HG03135 (cell line): ENCODE measurements around the gene RCBTB2.

Experiments used
- ATAC-seq: cut with Tn5 transposase; IDR thresholded peaks from one replicate; pipeline ENCODE4 v1.9.1; 2021; ENCODE audit warnings: mild to moderate bottlenecking, moderate library complexity; ENCODE audit not compliant: unreplicated experiment

The RCBTB2 gene

DNA sequence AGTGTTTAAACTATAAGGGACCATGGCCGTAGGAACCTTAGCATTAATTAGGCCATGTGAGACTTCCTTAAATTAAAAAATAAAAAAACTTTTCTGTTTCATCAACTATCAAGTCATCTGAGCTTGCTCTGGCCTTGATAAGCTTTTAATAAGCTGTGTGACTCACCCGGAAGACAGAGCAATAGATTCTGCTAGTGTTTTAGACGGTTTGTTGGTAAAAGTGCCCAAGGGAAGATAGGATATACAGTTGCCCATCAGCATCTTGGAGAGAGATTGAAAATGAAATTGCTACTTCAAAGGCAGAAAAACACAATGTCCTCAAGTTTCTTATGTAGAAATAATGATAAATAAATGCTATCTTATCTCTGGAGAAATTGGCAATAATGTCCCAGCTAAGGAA is 31.2 kb upstream of the RCBTB2 start:
- ATAC-seq = no peak

DNA sequence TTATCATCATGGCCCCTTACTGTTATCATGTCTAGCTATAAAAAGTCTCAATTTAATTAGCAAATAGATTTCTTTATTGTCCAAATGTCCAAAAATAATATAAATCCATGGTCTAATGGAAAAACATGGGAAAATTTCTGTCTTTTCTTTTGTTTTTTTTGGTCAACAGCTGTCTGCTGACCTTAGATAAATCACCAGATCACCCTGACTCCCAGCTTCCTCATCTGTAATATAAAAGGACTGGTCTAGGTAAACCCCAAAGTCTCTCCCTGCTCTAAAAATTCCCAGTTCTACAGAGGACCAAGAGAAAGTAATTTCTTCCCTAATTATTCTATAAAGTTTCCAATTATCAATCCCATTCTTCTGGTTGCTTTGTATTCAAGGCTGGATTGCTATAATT is 30.7 kb upstream of the RCBTB2 start:
- no peak for ATAC-seq

DNA sequence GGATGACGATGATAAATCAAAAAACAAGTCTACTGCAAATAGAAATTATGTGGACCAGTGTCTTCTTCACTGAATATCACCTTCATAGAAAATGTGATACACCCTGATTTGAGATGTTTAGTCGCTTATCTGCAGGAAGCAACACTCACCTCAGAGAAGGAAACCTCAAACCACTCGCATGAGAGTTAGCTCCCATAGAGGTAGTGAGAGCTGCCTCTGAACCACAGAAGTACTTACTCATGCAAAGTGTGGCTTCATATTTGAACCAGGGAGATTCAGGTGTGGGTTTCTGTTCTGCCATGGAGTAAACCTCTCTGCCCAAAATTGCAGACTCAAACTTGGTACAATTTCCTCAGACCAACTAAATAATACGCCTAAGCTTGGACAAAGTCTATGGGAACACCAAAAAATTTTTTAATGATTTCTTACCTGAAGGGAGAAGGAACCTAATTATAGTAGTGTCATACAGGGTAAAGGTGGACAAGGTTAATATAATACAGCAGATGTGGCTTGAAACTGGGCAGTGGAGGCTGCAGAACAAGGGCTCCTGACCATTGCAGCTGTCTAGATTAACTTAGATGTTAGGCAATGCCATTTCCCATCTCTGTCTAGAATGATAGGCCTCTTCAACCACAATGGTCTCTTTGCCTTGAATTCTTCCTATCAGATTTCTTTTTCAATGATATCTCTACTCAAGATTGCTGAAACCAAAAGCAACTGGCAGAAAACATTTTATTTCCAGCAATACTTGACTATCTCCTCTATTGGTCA is 29.6 kb upstream of the RCBTB2 start:
- ATAC-seq = peak; percentile 97

DNA sequence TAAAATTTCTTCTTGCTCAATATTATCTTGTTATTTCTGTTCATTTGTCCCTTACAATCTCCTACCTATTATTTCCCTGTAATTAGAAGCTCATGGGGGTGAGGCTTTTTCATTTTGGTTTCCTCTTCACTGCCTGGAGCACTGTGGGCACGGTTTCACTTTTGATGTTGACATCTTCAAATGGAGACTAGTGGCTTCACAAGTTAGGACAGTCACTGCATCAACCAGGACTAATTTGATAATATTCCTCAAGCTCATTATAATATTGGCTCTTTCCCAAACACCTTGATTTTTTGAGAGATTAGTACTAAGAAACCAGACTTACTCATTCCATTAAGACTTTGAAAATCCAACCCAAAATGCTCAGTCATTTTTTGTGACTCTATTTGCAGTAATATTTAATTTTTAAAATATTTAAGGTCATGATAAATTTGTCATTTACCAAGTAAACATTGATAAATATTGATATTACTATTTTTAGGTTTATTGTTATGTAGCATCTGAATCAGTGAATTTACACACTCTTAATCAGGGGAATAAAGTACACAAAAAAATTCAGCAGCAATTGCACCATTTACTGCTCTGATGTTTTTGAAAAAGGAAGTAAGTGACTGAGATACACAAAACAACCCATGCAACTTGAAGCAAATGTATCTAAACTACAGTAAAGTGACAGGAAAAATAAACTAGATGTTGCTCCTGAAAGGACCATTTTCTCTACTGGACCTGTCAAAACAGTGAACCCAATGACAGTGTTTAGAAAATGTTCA is 28.8 kb upstream of the RCBTB2 start:
- no peak for ATAC-seq

DNA sequence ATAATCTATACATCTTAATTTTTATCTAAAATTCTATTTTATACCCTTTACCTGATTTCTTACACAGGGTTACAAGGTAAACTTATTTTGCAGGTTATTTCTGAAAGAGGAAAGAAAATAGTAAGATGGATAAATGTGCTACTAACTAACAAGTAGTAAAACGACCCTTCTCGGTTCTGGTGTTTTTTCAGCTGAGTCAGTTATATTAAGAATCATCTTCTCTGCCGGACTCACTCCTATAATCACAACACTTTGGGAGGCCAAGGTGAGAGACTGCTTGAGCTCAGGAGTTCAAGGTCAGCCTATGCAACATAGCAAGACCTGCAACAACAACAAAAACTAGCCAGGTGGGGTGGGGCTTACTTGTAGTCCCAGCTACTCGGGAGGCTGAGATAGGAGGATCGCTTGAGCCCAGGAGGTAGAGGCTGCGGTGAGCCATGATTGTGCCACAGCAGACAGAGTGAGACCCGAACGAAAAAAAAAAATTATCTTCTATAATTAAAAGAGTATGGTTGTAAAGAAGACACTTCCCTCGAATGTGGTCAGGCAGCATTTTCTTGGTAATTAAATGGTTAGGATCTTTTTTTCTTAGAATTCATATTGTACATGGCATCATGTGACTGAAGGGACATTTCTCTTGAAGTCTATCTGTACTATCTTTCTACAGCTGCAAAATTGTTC is 27.9 kb upstream of the RCBTB2 start:
- no peak for ATAC-seq

DNA sequence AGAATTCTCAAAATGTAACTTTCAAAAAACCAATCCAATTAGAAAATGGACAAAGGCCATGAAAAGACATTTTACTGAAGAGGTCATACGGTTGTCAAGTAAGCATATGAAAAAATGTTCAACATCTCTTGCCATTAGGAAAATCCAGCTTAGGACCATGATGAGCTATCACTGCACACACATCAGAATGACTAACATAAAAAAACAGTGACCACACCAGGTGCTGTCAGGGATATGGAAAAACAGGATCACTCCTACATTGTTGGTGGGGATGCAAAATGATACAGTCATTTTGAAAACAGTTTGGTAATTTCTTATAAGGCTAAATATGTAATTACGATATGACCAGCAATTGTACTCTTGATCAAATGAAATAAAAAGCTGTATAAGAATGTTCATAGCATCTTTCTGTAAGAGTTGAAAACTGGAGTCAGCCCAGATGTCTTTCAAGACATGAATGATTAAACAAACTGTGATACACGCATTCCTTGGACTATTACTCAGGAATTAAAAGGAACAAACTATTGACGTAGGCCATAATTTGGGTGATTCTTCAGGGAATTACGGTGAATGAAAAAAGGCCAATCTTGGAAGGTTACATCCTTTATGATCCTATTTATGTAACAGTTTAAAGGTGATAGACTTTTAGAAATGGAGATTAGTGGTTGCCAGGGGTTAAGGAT is 26.9 kb upstream of the RCBTB2 start:
- no peak for ATAC-seq

DNA sequence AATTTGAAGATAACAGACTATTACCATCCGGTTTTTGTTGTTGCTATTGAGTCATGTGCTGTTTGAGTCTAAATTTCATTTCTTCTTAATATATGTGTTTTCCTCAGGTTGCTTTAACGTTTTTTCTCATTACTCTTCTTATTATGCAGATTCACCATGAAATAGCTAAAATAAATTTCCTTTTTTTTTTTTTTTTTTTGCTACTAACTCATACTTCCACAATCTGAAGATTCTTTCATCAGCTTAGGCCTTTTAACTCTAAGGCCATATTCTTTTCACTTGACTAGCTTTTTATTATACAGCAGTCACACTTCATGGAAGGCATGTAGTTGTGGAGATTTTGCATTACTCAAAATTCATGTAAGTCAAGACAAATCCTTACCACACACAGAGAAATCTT is 23.9 kb upstream of the RCBTB2 start:
- no peak for ATAC-seq

DNA sequence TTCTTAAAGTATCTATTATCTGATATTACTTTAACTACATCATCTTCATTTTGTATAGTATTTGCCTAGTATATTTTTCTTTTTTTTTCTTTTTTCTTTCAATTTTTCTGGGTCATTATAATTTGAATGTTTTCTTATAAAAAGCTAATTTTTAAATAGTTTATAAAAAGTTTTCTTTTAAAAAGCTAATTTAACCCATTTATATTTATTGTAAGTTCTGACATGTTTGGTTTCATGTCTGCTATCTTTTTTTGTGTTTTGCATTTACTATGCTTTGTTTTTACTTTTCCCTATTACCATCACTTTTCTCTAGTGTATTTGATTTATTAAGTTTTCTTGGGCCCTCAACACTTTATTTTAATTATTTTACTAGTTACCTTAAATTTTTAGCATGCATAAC is 22.6 kb upstream of the RCBTB2 start:
- no peak for ATAC-seq

DNA sequence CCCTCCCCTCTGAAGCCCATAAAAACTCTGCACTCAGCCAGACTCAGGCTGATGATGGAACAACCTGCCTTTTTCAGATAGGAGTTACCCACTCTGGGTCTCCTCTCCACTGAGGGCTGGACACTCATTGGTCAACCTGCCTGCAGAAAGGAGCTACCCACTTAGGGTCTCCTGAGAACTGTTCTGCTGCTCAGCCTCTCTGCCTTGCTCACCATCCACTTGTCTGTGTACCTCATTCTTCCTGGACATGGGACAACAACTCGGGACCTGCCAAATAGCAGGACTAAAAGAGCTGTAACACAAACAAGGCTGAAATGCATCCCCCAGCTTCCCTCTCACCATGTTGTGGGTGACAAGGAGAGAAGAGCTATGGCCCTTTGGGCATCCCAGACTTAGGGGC is 18.4 kb upstream of the RCBTB2 start:
- ATAC-seq = no peak

DNA sequence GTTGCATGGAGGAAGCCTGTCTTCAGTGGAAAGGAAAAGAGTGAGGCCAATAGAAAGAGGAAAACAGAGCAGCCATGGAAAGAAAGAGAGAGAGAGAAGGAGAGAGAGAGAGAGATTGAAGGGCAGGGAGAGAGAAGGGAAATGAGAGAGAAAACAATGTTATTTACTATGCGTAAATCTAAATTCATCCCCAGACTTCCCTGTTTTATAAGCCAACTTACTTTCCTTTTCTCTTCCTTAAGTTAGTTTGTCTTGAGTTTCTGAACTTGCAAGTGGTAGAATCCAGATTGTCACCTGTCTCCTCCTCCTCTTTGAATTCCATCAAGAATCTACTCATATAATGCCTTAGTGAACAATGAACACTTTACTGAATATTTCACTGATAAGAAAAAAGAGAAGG is 16.8 kb upstream of the RCBTB2 start:
- no peak for ATAC-seq

DNA sequence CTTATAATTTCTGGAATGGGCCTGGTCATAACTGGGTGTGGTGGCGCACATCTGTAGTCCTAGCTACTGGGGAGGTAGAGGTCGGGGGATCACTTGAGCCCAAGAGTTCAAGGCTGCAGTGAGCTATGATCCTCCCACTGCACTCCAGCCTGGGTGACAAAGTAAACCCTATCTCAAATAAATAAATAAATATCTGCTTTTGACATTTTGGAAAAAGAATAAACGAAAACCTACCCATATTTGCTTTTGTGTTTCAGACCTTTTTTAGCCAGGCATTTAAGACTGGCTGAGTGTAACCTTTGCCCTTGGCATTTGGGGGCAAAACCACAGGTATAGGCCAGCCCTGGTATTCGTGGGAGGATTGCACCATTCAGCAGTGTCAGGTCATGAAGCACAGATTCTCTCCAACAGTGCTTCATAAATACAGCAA is 14.8 kb upstream of the RCBTB2 start:
- ATAC-seq = no peak

DNA sequence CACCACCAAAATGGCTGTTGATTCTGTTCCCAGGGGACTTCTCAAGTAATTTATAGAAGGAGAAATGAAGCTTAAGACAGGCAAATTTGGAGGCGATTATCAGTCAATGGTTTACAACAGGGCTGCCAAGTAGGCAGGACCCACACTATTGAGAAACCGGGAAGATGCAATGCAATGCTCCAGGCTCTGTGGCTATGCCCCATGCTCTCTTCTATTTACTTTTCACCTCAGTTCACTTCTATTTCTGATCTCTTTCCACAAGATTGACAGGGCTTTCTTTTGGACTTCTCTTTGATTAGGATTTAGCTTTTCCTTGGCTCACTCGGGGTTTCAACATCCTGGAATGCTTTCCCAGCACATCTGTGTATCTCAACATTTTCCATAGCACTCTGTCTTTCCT is 12.7 kb upstream of the RCBTB2 start:
- no peak for ATAC-seq

DNA sequence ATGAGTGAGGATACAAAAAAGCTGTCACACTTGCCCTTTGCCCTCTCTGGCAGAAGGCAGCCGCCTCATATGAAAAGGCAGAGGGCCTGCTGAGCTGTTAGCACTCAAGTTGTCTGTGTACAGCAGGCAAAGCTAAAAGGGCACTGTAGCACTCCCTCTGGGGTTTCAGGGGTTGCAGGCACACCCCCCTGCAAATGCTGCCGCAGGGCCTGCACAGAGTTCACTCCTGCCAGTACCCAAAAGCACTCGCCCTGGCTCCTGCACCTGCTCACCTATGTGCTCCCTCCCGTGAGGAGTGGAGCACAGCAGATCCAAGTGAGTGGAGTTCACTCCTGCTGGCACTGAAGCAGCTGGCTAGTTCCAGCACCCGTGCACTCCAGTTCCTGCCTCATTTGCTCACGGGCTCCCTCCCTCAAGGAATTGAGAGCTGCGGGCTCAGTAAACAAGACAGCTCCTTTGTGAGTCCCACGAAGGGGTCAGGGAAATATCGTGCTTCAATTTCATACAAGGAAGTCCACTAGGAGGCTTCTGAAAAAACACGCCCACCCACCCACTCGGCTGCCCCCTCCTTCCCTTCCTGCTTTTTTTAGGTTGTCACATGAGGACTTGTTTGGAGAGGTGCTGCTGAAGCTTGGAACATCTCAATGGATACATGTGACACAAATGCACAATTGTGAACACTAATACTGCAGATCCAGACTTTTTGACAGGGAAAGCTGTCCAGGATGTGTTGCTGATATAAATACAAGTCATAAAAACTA is 9.9 kb upstream of the RCBTB2 start:
- peak; percentile 63 for ATAC-seq

DNA sequence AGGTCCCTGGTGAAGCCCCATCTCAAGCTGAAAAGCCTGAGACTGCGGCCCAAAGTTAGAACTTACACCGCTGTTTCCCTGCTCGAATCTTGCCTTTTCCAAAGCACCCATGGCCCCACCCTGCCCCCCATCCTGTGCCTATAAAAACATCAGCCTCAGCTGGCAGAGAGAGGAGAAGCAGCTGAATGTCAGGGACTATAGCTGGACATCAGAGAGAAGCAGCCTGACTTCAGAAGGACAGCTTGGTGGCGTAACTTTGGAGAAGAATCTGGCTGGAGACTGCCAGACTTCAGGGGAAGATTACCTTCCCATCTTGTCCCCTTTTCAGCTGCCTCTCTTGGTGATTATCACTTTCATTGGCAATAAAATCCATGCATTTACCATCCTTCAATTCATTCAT is 9.3 kb upstream of the RCBTB2 start:
- ATAC-seq = no peak

DNA sequence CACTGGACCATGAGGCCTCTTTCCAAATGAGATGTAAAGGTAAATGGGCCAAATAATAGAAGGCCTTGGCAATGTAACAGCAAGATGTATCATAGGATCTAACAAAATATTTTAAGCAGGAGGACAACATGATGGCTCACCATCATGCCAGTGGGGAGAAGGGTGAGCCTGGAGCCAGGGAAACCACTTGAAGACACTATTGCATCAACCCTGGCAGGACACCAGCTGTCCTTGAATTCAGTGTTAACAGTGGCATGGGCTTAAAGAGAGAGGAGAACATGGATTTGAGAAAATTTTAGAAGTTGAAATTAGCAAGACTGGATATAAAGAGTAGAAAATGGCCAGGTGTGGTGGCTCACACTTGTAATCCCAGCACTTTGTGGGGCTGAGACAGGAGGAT is 6.7 kb upstream of the RCBTB2 start:
- ATAC-seq = no peak

DNA sequence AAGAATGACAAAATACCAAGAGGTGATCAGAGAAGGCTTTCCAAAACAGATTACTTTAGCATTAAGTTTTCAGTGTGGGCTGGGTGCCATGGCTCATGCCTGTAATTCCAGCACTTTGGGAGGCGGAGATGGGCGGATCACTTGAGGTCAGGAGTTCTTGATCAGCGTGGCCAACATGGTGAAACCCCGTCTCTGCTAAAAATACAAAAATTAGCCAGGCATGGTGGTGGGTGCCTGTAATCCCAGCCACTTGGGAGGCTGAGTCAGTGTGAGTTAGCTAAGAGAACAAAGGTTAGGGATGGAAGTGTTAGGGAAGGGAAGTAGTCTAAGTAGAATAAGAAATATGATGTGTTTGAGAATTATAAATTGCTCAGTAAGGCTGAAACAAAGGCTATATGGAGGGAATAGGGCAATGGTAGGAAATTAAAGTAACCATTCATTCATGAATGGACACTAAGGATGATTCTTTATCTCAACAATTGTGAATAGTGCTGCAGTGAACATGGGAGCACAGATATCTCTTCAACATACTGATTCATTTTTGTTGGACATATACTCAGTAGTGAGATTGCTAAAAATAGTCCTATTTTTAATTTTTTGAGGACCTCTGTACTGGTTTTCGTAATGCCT is 3.9 kb upstream of the RCBTB2 start:
- no peak for ATAC-seq

DNA sequence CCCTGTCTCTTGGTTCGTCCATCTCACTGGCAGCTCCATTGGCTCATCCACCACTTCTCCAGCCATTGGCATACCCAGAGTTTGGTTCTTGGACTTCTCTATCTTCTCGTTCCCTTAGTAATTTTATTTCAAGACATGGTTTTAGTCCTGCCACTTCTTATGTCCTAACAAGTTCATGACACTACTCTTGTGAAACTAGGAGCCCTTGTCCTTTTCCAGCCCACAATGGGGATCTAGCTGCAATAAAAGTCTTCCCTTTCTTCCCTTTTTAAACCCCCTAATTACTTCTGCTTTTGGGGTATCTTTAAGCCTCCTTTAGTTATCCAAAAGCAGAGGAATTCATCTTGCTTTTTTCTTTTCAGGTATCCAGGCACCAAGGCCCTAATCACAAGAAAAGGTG is 2.9 kb upstream of the RCBTB2 start:
- no peak for ATAC-seq

DNA sequence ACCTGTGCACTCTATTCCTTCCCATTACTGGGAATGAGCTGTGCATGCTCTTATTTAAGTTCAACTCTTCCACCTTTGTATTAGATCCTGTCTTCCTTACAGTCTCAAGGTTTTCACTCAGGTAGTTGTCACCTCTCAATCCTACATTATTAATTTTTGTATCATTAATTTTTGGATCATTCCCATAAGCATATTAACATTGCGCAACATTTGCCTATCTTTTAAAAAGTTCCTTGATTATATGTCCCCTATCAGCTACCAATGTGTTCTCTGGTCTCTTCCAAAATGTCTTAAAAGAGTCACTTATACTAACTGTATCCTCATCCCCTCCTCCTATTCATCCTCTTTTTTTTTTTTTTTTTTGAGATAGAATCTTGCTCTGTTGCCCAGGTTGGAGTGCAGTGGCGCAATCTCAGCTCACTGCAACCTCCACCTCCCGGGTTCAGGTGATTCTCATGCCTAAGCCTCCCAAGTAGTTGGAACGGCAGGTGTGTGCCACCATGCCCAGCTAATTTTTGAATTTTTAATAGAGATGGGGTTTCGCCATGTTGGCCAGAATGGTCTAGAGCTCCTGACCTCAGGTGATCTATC is 2.1 kb upstream of the RCBTB2 start:
- ATAC-seq = no peak

DNA sequence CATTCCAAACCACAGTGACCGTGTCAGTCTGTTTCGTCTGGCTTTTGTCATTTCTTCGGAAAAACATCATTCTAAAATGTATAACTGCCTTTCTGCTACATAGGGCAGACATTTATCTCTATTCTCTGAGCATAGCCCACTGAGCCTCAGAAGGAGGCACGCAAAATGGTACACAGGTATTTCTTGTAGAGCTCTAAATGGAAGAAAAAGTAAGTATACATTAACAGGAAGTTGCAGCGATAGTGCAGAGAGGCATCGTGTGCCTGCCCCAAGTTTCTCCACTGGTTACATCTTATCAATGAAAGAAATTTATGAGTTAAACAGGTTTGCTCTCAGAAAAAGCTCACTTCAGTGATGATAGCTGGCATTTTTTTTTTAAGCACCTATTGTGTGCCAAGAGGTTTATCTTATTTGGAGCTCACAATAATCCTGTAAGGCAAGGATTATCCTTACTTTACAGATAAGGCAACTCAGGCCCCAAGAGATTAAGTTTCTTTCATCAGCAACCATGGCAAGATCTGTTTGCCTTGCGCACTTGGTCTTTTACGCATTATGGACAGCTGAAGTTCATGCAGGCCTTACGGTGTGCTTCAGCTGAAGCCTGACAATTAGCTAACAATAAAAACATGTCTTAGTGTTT is 1.2 kb upstream of the RCBTB2 start:
- no peak for ATAC-seq

DNA sequence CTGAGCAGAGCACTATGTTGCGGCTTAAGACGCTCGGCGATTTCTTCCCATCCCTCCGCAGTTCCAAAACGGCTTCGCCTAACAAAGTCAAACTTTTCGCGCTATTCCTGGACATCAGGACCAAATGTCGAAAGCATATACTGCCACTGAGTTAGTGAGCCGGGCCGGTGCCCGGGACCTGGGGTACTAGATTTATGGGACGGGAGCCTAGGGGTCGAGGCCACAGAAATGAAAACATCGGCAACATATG is 699 bp downstream of the RCBTB2 start:
- peak; percentile 13 for ATAC-seq
